ENCODE results near the gene SFSWAP.
"Not testable (repeated sequence)": the region's sequence is repeated elsewhere in the genome, so short reads cannot be mapped to it uniquely, and the experiment has no call there.

SFSWAP gene

DNA sequence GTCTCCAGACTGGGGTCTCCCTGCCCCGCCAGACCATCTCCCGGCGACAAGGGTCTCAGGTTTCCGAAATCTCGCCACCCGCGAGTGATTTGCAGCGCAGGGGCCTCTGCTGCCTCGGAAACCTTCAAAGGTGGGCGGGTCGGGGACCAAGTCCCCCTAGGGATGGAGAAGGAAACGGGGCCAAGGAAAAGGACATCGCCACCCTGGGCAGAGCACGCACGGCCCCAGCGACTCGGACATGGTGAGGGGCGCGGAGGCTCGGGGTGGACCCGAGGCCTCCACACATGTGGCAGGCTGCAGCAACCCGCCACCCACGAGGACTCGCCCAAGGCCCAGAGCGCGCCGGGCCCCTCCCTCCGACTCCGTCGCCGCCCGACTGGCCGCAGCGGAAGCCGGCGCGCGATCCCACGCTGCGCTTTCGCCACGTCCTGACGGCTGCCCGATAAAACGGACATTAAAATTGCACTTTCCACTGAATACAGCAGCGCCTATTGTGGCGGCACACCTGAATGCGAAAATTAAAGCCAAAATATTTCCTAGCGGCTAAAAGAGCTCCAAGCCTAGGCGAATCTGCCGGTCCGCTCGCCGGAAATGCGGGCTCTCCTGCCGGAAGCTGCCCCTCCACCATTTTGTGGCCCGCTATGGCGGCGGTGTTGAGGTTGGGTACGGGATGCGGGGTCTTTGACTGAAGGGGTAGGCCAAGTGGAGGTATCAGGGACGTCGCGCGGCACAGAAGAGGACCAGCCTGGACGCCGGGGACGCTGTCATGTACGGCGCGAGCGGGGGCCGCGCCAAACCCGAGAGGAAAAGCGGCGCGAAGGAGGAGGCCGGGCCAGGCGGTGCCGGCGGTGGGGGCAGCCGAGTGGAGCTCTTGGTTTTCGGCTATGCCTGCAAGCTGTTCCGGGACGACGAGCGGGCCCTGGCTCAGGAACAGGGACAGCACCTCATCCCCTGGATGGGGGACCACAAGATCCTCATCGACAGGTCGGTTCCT lies at the start of gene SFSWAP:
TSS of gene SFSWAP (plus strand) at position 627 of the 994 bp plus-strand sequence. CDS start at position 767, 140 bp downstream.
- DNase-seq (ENCODE audit: low spot score), result peak; percentile 95

DNA sequence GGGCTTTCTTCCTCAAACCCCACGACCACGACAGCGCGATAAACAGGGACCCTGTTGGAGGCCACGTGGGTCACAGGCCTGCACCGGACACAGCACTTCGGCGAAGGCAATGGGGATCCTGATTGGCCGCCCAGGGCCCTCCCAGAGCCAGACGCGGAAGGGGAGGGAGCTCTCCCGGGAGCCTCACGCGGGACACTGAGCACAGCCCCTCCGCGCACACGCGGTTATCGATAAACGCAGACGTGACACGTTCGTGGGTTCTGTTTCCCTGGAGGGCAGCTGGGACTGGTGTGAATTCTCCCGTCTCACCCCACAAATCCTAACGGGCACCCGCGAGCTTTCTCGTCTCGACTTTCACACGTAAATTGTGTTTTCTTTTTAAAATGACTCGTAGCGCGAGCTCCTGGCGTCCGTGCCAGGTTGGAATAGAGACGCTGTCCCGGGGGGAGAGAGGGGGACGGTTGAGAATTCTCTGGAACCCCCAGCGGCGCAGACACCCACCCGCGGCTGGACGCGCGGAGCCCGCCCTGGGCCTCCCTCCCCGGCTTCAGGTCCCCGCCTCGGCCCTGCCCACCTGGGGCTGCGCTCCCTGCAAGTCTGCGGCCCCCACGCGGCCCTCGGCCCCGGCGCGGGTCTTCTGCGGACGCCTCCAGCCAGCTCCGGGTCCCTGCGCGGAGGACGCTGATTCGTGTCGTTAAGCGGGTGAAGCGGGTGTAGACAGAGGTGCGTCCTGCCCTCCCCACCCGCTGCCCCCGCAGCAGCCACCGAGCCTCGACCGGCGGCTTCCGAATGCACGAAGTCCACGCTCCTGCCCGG lies 49.5 kb upstream of the SFSWAP start:
- DNase-seq (ENCODE audit: low spot score), result not testable (repeated sequence)

DNA sequence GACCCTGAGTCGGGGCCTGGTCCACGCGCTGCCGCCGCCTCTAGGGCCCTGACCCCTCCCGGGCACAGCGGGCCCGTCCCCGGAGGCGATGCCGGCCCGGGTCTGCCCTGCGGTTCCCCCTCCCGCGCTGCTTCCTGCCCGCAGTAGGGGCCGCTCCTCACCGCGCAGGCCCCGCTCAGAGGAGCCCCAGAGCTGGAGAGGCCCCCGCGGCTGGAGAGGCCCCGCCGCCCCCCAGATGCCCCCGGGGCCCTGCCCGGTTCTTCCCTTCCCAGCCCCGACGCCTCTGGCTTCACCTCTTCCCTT lies 49.0 kb upstream of the SFSWAP start:
- DNase-seq (ENCODE audit: low spot score), result not testable (repeated sequence)

DNA sequence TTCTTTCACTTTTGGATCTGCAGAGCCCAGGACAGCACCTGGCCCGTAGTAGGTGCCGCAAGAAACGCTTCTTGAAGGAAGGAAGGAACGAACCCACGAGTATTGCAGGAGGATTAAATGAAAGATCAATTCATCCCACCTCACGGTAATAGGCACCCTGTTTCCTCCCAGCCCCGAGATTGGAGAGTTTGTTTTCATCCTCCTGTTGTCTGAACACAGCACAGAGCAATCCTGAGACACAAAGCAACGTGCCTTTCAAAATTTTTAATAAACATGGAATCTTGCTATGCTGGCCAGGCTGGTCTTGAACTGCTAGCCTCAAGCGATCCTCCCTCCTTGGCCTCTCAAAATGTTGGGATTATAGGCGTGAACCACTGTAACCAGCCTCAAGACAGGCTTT lies 48.5 kb upstream of the SFSWAP start:
- not testable (repeated sequence) for DNase-seq (ENCODE audit: low spot score)

DNA sequence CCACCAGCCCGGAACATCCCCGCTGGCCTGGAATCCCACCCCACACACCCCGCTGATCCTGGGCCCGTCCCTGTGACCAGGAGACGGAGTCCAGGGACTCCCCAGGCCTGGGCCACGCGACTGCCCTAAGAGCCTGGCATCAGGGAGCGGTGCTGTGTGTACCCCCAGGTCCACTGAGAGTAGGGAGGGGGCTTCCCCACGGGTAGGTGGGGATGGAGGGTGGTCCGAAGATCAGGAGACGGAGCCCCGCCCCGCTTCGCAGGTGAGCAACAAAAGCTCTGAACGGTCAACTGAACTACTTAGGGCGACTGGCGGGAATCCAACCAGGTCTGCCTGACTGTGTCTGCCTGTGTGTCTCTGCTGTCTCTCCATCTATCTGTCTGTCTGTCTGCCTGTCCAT lies 45.2 kb upstream of the SFSWAP start:
- DNase-seq (ENCODE audit: low spot score), result not testable (repeated sequence)

DNA sequence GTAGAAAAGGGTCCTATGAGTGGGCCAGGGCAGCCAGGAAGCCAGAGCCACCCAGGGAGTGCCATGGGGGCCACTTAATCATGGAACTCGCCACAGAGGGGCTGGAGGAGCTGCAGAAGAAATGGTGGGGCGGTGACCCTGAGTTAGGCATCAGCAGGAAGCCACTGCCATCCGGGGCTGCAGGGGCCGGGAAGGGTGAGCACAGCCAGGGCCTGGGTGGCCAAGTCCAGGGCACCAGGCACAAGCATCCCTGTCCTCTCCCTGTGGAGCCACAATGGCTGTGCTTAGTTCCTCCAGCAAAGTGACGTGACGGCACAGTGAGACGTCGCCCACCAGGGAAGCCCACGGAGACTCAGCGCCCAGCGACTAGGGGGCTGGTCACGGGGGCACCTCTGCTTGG lies 44.4 kb upstream of the SFSWAP start:
- DNase-seq (ENCODE audit: low spot score), result not testable (repeated sequence)

DNA sequence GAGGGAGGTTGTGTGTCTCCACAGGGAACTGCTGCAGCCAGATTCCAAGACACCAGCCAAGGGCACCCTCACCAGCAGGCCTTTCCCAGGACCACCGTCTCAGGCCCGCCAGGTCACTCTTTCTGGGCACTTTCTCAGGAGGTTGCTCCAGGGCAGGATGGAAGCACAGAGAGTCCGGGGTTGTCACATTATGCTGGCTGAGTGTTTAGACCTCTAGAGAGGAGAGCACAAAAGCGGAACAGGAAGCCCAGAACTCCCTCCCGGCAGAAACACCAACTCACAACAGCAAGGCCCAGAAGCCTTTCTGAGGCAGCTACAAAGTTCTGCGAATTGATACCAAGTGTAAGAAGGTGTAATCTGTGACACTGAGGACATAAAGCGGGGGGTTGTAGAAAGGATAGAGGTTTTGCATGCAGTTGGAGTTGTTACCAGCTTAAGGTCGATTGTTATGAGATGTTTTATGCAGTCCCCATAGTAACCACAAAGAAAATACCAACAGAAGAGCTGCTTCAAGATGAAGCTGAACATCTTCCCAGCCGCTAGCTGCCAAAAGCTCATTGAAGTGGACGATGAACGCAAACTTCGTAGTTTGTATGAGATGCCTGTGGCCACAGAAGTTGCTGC lies 43.8 kb upstream of the SFSWAP start:
- not testable (repeated sequence) for DNase-seq (ENCODE audit: low spot score)

DNA sequence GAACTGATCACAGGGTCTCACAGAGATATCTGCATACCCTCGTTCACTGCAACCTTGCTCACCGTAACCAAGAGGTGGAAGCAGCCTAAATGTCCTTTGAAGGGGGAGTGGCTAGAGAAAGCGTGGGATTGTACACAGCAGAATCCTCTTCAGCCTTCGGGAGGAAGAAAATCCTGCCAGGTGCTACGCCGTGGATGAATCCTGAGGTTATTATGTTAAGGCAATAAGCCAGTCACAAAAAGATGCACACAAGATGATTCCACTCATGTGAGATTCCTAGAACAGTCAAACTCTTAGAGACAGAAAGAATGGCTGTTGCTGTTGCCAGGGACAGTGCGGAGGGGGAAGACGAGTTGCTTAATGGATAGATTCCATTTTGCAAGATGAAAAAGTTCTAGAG lies 39.6 kb upstream of the SFSWAP start:
- no peak for DNase-seq (ENCODE audit: low spot score)

DNA sequence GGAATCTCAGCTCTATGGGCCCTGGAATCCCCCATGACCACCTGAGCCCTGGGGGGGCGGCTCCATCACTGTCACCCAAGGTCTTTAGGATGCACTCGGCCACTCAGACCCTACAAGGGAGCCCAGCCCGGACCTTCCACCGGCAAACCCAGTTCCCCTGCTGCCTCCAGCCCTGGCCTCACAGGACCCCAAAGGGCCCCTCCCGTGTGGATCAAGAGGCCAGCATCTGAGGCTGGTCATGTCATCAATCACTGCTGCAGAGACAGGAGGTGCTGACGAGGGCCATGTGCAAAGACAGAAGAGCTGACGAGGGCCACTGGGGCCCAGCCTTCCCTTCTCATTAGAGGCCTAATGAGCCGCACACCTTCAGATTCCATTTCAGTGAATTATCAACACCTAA lies 39.0 kb upstream of the SFSWAP start:
- no peak for DNase-seq (ENCODE audit: low spot score)

DNA sequence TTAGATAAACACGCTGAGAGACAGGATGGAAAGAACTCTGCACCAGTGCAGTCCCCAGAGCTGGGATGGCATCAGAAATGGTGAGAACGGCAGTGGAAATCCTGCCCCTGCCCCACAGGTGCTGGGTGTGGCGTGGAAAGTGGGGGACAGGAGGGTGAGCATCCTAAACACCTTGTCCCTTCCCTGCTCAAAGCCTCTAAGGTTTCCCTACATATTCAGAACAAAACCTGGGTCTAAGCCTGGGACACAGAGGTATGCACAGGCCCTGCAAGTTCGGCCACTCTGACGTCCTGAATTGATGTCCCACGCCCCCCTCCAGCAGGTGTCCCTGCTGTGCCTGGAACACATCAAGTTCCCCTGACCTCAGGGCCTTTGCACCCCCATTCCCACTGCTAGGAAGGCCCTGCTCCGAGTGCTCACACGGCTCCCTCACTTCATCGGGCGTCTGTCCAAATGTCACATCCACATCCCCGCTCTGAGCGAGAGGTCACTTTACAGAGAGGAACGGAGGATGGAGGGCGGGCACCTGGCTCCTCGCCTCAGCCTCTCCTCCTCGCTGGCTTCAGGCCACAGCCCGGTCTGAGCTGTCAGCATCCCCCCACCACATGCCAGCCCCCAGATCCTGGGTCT lies 38.5 kb upstream of the SFSWAP start:
- DNase-seq (ENCODE audit: low spot score), result no peak

DNA sequence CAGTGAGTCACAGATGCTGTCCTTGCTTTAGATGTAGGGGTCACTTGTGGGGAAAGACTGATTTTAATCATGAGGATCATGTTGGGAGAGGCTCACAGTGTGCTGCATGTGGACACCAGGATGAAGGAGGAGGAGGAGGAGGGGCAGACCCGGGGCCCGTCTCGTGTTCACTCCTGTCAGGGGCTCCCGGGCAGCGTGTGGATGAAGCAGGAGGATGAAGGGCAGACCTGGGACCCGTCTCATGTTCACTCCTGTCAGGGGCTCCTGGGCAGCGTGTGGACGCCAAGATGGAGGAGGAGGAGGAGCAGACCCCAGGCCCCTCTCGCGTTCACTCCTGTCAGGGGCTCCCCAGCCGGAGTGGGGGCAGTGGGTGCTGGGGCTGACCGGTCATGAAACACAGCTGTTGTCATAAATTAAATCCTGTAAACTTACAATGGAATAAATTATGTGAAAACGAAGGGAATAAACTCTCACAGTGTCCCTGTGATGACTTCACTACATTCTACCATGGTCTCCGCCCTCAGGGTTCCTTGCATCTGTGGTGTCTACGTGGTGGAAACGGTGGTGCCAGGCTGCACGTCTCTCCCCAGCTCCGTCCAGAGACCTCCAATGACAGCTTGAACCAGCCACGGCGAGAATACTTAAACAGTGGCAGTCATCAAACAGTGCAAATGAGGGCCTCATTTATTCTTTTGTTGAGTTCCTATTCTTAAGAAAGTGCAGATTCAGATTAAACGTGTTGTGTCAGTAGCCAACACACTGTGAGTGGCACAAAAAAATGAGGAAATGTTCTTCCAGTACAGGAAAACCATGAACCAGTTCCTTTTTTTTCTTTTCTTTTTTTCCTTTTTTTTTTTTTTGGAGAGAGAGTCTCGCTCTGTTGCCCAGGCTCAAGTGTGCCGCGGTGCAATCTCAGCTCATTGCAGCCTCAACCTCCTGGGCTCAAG lies 37.7 kb upstream of the SFSWAP start:
- no peak for DNase-seq (ENCODE audit: low spot score)

DNA sequence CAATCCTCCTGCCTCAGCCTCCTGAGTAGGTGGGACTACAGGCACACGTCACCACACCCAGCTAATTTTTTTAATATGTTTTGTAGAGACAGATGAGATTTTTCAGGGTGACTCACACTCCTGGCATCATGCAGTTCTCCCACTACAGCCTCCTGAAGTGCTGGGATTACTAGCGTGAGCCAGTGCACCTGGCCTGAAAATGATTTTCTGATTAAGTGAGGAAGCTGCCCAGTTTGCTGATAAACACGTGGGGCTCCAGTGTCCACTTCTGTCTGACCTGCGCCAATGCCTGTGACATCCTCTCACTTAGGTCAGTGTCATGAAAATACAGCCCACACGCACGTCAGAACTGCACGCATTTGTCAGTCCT lies 37.0 kb upstream of the SFSWAP start:
- DNase-seq (ENCODE audit: low spot score), result no peak

DNA sequence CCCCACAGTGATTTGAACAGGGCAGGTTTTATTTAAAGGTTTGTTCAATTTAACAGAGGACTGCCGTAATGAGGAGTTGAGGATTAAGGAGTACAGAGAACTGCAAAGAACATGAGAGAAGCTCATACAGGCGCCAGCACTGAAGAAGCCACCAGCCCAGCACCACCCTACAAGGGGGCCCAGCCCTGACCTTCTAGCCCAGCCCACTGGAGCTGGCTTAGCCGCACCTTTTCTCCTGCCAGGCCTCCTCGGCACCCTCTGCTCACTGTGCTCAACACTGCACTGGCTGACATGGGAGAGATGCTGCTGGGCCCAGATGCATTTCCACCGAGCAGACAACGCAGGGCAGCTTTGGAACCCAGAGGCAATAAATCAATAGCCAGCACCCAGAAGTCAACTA lies 36.5 kb upstream of the SFSWAP start:
- DNase-seq (ENCODE audit: low spot score), result no peak

DNA sequence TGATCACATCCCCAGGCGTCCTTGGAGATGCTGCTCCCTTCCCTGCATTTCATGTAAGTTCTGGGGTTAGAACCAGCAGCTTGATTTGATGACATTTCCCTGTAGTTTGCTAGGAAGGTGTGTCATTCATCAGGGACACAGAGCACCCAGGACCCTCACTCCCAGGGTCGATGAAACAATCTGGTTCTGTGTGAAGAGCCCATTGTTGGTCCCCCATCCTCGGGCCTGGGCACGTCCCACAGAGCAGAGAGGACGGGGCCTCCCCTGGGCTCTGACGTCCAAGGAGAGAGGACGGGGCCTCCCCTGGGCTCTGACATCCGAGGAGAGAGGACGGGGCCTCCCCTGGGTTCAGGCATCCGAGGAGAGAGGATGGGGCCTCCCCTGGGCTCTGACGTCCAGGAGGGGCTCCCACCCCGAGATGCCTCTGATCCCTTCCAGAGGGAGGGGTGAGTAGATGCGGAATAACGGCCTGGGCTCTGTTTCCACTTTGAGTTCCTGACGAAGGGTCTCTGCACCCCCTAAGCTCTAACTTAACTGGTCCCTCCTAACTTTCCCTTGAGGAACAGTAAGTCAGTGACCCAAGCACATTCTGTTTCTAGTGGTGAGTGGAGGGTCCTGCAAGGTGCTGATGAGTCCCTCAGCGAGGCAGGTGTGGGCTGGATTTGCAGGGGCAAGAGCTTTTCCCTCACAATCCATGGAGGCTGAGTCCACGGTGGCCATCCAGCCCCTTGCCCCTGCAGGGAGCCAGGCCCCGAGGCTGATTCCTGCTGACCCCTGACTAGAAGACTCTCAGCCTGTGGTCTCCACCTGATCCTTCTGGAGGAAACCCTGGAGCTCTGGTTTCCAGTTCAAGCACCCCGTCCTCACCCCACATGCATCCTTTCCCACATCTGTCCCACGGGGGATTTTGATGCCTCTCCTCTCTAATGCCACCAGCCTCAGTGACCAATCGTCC lies 35.5 kb upstream of the SFSWAP start:
- DNase-seq (ENCODE audit: low spot score), result no peak

DNA sequence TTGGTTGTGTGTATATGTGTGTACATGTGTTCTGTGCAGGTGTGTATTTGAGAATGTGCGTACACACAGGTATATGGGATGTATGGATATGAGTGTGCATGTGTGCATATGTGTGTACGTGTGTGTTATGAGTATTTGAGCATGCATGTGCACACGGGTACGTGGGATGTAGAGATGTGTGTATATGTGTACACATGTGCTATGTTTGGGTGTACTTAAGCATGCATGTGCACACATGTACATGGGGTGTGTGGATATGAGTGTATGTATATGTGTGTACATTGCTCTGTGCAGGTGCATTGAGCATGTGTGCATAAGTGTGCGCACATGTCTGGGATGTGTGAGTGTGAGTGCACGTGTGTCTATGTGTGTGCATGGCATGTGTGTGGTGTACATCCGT lies 34.3 kb upstream of the SFSWAP start:
- DNase-seq (ENCODE audit: low spot score), result no peak

DNA sequence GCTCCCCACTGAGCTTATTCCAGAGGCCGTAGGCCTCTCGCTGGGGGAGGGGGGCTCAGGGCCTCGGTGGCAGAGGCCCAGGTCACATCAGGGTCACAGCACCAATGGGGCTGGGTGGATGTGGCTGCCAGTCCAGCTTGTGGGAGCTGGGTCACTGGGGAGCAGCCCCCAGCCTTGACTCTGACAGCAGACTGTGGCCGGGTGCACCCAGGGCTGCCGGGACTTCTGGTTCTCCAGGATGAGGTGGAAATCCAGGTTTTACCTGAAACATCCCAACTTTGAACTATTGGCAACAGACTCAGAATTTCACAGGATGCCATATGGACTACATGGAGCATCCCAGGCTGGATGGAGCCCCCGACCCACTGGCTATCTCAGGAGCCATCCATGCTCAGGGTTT lies 33.8 kb upstream of the SFSWAP start:
- not testable (repeated sequence) for DNase-seq (ENCODE audit: low spot score)

DNA sequence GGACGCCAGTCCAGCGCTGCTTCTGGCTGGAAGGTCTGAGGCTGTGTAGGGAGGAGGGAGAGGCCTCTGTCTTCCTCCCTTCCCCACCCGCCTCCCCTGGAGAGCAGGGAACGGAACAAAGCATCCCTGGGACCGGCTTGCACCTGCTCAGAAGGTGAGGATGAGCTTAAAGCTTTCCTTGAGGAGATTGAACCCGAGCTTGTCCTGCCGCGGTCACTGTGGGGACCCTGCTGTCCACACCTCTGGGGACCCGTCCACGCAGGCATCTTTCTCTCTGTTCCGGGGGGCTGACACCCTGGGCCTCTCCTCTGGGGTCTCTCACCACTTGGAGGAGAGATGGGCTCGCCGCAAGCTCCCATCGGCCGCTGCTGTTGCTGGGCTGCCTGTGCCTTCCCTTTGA lies 33.2 kb upstream of the SFSWAP start:
- DNase-seq (ENCODE audit: low spot score), result no peak

DNA sequence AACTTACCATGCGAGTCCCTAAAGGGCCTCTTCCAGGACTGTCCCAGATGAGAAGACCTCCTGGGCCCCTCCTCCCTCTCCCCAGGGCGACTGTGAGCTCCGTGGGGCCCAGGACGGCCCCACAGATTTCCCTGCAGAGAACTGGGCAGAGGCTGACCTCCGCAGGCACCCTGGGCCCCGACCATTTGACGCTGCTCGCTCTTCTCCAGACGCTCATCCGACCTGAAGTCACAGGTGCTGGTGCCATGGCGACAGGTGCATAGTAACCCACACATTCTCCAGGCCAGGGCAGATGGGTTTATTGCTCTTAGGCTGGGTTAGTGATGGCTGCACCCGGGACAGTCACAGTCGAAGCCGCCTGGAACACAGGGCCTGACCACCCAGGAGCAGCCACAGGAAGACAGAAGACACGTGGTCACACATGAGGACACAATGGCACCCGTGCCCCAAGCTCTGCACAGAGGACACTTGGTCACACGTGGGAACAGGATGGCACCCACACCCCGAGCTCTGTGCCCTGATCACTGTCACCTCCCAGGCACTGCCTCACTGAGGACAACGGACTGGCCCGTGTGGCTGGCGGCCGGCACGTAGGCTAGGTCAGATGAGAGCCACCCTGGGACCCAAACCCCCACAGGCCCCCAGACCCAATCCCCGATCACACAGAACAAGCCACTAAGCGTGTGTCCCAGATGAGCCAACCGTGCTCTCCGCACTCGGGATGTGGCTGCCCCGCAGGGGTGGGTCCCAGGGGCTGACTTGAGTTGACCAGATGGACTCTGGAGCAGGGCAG lies 32.3 kb upstream of the SFSWAP start:
- not testable (repeated sequence) for DNase-seq (ENCODE audit: low spot score)

DNA sequence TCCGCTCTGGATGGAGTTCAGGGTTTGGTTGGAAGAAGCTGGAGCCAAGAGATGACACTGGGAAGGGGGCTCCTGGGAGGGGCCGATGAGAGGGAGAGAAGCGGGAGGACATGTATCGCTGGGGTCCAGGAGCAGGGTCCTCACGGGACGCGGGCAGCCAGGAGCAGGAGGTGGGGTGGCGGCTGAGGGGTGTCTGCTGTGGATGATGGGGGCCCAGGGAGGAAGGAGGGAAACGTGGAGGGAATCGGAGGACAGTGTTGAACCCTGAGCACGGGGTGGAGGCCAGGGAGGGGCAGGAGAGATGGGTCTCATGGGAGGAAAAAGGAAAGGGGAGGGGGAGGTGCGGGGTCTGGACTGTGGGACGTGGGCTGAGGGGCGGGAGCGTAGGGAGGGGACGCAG lies 31.7 kb upstream of the SFSWAP start:
- DNase-seq (ENCODE audit: low spot score), result not testable (repeated sequence)
